Measurements from ENCODE around the gene ENKD1. TPM values are rescaled to one million over a fixed set of nuclear protein-coding genes. Genes with fewer than 3 reads are reported as not detected.

ENKD1 gene
- total RNA-seq, 2 donors from 2014 or later = 20.6 to 29.1 TPM

- DNase-seq (ENCODE audit: low spot score) = no peak
- no peak overlapping the region for H3K4me3 ChIP-seq
- TF ChIP-seq POLR2A (IDR thresholded peaks at IDR 0.05) (no peak), POLR2AphosphoS5 (IDR thresholded peaks at IDR 0.05) (no peak), CTCF (IDR thresholded peaks at IDR 0.05) (no peak)
- H3K9me3 ChIP-seq = no peaks in the 10 kb centered on the region
- no peaks in the 10 kb centered on the region for H3K36me3 ChIP-seq
- H3K27ac ChIP-seq = peak overlapping the region; percentile 56 to 57
- intact Hi-C loops (cut with DNase I) = loop anchor here (5.0 to 10.0 kb wide), 2 partner anchors 131 to 253 kb away; partner anchors contain the start of genes RANBP10 and TSNAXIP1
- WGBS = 34% methylated on average over 20 of the region's 21 CpGs
- no peaks in the 10 kb centered on the region for H3K27me3 ChIP-seq (replicated peaks; ENCODE audit: insufficient read depth)
- peaks cover 12% of the 10 kb centered on the region for H3K4me1 ChIP-seq (replicated peaks)
Observed at GRCh38 chr16:67673712-67674580, 7.4 kb upstream of the ENKD1 start.

GRCh38 chr16:67672739-67673662 is 6.5 kb upstream of the ENKD1 start:
- Histone ChIP-seq H3K36me3 (no peaks in the 10 kb centered on the region), H3K27ac (peak overlapping the region; percentile 56 to 57), H3K4me1 (replicated peaks) (peaks cover 12% of the 10 kb centered on the region), H3K27me3 (replicated peaks; ENCODE audit: insufficient read depth) (no peaks in the 10 kb centered on the region), H3K4me3 (no peak overlapping the region), H3K9me3 (no peaks in the 10 kb centered on the region)
- TF ChIP-seq CTCF (IDR thresholded peaks at IDR 0.05) (peak; percentile 15 to 81 (median 54)), POLR2A (IDR thresholded peaks at IDR 0.05) (no peak), POLR2AphosphoS5 (IDR thresholded peaks at IDR 0.05) (peak; percentile 24)
- WGBS = 67% methylated on average over 12 of the region's 13 CpGs
- intact Hi-C loops (cut with DNase I) = loop anchor here (5.0 to 10.0 kb wide), 2 partner anchors 132 to 254 kb away; partner anchors contain the start of genes RANBP10 and TSNAXIP1
- peak; percentile 54 for DNase-seq (ENCODE audit: low spot score)

- WGBS = 44% methylated on average over 4 of the region's 4 CpGs
- Histone ChIP-seq H3K9me3 (no peaks in the 10 kb centered on the region), H3K36me3 (no peaks in the 10 kb centered on the region), H3K4me3 (no peak overlapping the region), H3K27me3 (replicated peaks; ENCODE audit: insufficient read depth) (no peaks in the 10 kb centered on the region), H3K4me1 (replicated peaks) (peaks cover 14% of the 10 kb centered on the region), H3K27ac (no peak overlapping the region)
- TF ChIP-seq POLR2AphosphoS5 (IDR thresholded peaks at IDR 0.05) (no peak), CTCF (IDR thresholded peaks at IDR 0.05) (no peak), POLR2A (IDR thresholded peaks at IDR 0.05) (no peak)
- intact Hi-C loops (cut with DNase I) = loop anchor here (5.0 to 10.0 kb wide), 2 partner anchors 132 to 255 kb away; partner anchors contain the start of genes RANBP10 and TSNAXIP1
- DNase-seq (ENCODE audit: low spot score) = no peak
Observed at GRCh38 chr16:67672306-67672705, 5.8 kb upstream of the ENKD1 start.

GRCh38 chr16:67669499-67670101 is 3.0 kb upstream of the ENKD1 start:
- WGBS = 94% methylated on average over 10 of the region's 10 CpGs

More at GRCh38 chr16:67669499-67670101, 3.0 kb upstream of the ENKD1 start:
- Histone ChIP-seq H3K27ac (no peak overlapping the region), H3K27me3 (replicated peaks; ENCODE audit: insufficient read depth) (no peaks in the 10 kb centered on the region), H3K36me3 (no peaks in the 10 kb centered on the region), H3K4me3 (no peak overlapping the region), H3K4me1 (replicated peaks) (peaks cover 17% of the 10 kb centered on the region), H3K9me3 (no peaks in the 10 kb centered on the region)
- TF ChIP-seq POLR2AphosphoS5 (IDR thresholded peaks at IDR 0.05) = no peak
- TF ChIP-seq CTCF (IDR thresholded peaks at IDR 0.05) = no peak
- TF ChIP-seq POLR2A (IDR thresholded peaks at IDR 0.05) = no peak
- intact Hi-C loops (cut with DNase I) = loop anchor here (5.0 to 10.0 kb wide), 3 partner anchors 135 to 258 kb away; partner anchors contain the start of genes RANBP10, RIPOR1 and TSNAXIP1
- DNase-seq (ENCODE audit: low spot score) = no peak

All from prostate gland (tissue), 2 donors.